Suprapubic skin (tissue), 3 donors: ENCODE measurements around the gene TSSK2.

Source experiments
- CTCF ChIP-seq, 2 donors: fragments of 200-600 bp in 1 of 2; fragments of 450-650 bp in 1 of 2; sonication (generic) in 1 of 2; IDR thresholded peaks; one replicate each; pipeline ENCODE4 v1.5.1; 2016 to 2019; ENCODE audit warnings: antibody characterized with exemption in 2 of 2, mild to moderate bottlenecking in 1 of 2, moderate library complexity in 1 of 2
- EP300 ChIP-seq: sonication (generic); formaldehyde crosslinking; IDR thresholded peaks from one replicate; pipeline ENCODE4 v1.6.1; 2017; ENCODE audit warnings: antibody characterized with exemption
- POLR2A ChIP-seq, 2 donors: fragments of 450-650 bp; IDR thresholded peaks; one replicate each; pipeline ENCODE4 v1.6.1; 2017; ENCODE audit warnings: antibody characterized with exemption in 2 of 2, mild to moderate bottlenecking in 2 of 2, moderate library complexity in 2 of 2

GRCh38 chr22:19105456-19105855 is 25.7 kb upstream of the TSSK2 start:
- TF ChIP-seq POLR2A (IDR thresholded peaks at IDR 0.05) (no peak), CTCF (IDR thresholded peaks at IDR 0.05) (no peak), EP300 (no peak)
